ENCODE results near the gene PPP1R12B. TPM values are rescaled to one million over a fixed set of nuclear protein-coding genes. Genes with fewer than 3 reads are reported as not detected.
A peak's percentile ranks its signal among the peaks of the same experiment; 100 is the strongest.
"Not testable (repeated sequence)": the region's sequence is repeated elsewhere in the genome, so short reads cannot be mapped to it uniquely, and the experiment has no call there.

Gene PPP1R12B
- polyA plus RNA-seq, 4 donors = 15.9 to 27.4 (median 24.2) TPM

GRCh38 chr1:202575918-202576653 is 227.6 kb downstream of the PPP1R12B start:
- DNase-seq (ENCODE audit: low read depth in 4 of 4, low spot score in 2 of 4) = no peak

GRCh38 chr1:202576816-202577215 is 228.3 kb downstream of the PPP1R12B start:
- DNase-seq (ENCODE audit: low read depth in 4 of 4, low spot score in 2 of 4) = no peak

GRCh38 chr1:202577381-202577780 is 228.9 kb downstream of the PPP1R12B start:
- no peak for DNase-seq (ENCODE audit: low read depth in 4 of 4, low spot score in 2 of 4)

DNA sequence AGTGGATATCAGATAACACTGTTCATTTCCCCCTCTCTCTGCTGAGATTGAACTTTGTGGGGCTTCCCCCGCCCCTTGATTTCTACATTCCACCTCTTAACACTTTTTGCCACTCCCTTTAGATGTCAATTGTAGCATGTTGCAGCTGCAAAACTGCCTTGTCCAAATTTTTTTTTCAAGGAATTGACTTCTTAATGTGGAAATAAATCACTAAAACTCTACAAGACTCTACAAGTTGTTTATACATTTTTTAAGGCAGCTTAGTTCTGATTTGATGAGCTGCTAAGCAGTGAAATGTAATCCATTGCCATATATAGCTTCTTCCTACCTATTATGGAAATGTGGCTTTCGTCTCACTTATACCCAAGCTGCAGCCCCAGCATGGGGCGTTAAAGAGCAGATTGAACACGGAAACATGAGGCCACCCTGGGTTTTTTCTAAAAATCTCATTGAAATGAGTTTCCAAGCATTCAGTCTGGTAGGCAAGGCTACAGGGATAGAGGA is 229.6 kb downstream of the PPP1R12B start:
- peak in 1 of 4 donors; percentile 76 for DNase-seq (ENCODE audit: low read depth in 4 of 4, low spot score in 2 of 4)

DNA sequence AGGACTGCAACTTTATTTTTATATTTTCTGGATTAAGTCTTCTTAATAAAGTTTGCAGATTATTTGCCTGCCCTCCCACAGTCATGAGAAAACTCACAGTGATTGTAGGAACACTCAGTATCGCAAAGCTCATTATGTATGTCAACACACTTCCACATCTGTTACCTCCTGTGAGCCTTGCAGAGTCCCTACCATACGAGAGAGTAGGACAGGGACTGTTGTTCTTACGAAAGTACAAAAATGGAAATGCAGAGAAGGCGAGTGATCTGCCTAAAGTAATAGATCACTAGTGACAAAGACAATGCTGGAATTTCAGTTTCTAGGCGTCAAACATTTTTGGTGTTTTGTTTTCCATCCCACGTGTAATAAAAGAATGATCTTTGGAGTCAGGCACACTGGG is 230.1 kb downstream of the PPP1R12B start:
- no peak for DNase-seq (ENCODE audit: low read depth in 4 of 4, low spot score in 2 of 4)

DNA sequence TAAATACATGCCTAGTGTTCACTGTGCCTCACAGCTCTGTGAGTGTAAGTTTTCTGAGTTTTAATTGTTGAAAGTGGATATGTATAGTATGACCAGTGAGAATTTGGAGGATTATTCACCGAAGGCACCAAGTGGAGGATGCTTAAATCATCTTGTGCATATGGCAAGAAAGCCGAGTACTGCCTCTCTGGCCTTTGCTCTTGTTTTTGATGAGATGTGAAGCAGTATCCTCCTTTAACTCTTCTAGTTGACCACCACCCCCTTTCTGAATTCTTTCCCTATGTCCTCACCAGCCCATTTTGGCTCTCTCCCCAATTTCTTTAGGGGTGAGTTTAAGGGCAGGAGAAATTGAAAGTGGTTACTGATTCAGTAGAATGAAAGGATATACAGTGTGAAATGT is 231.3 kb downstream of the PPP1R12B start:
- no peak for DNase-seq (ENCODE audit: low read depth in 4 of 4, low spot score in 2 of 4)

GRCh38 chr1:202580619-202581018 is 232.1 kb downstream of the PPP1R12B start:
- no peak for DNase-seq (ENCODE audit: low read depth in 4 of 4, low spot score in 2 of 4)

GRCh38 chr1:202582350-202582749 is 233.9 kb downstream of the PPP1R12B start:
- DNase-seq (ENCODE audit: low read depth in 4 of 4, low spot score in 2 of 4) = not testable (repeated sequence)

GRCh38 chr1:202584707-202585589 is 236.4 kb downstream of the PPP1R12B start:
- no peak for DNase-seq (ENCODE audit: low read depth in 4 of 4, low spot score in 2 of 4)

- no peak for DNase-seq (ENCODE audit: low read depth in 4 of 4, low spot score in 2 of 4)
These were observed 237.1 kb downstream of the PPP1R12B start for GRCh38 chr1:202585590-202585933.

GRCh38 chr1:202586018-202586821 is 237.7 kb downstream of the PPP1R12B start:
- DNase-seq (ENCODE audit: low read depth in 4 of 4, low spot score in 2 of 4) = no peak

DNA sequence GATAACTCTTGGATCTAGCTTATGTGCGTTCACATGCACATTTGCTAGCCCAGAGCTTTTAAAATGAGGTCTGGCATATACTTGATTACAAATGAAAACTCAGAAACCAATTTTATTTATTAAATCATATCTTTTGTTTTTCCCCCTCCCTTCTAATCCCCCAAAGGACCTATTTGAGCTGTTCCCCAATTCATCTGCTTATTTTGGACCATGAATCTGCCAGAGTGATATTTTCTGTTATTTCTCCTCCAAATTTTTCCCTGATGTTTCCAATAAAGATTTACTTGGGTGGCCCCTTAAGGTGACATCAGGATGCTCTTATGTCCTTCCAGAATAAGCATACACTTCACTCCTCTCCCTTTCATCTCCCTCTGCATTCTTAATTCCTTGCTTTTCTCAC is 238.4 kb downstream of the PPP1R12B start:
- no peak for DNase-seq (ENCODE audit: low read depth in 4 of 4, low spot score in 2 of 4)

DNA sequence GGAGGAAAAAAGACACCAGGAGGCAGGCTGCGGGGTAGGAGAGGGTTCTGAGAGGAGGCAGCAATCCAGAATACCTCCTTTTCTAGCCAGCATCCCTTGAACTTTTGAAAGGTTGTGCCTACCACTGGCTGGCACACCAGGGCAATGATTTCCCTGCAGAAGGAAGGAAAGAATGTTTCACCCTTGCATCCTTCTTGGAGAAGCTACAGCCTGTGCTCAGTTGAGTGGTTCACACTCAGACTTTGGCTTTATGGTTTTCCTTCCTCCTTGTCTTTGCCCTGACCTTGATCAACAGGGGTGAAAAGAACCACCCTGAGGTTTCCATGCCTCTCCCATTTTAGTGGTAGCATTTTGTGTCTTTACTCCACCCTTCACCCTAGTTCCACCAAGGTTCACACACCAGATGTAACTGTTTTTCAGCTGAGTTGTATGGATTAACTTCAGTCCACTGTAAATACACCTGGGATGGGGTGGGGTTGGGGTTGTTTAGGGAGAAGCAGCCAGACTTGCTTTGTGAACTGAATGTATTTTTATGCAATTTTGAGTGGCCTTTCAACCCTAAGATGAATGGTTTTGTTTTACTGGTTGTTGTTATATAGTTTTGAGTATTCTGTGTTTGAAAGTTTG is 239.5 kb downstream of the PPP1R12B start:
- no peak for DNase-seq (ENCODE audit: low read depth in 4 of 4, low spot score in 2 of 4)

DNA sequence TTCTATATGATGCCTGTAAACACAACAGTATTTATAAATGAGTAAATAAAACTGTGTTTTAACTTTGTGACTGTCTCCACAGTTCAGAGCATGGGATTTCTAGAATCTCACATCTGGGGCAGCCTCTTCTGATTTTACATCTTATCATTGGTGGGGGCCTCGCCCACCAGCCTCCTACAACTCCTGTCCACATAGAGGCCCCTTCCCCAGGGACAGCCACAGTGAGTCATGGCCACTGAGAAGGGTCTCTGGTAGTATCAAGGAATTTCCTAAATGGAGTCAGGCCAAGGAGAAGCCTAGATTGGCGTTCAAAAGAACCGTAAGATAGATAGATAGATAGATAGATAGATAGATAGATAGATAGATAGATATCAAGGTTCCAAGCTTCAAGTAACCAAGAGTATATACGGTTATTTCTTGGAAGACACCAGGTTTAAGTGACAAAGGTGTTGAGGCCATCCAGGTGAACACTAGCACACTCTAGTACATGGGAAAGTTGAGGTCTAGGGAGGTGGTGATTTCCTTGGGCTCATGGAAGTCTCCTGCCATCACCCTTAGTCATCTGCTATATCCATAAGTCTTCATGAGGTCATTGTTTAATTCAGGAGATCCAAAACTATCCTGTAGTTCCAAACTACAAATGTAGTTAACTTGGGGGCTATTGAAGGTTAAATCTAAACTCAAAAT is 240.1 kb downstream of the PPP1R12B start:
- DNase-seq (ENCODE audit: low read depth in 4 of 4, low spot score in 2 of 4) = no peak

DNA sequence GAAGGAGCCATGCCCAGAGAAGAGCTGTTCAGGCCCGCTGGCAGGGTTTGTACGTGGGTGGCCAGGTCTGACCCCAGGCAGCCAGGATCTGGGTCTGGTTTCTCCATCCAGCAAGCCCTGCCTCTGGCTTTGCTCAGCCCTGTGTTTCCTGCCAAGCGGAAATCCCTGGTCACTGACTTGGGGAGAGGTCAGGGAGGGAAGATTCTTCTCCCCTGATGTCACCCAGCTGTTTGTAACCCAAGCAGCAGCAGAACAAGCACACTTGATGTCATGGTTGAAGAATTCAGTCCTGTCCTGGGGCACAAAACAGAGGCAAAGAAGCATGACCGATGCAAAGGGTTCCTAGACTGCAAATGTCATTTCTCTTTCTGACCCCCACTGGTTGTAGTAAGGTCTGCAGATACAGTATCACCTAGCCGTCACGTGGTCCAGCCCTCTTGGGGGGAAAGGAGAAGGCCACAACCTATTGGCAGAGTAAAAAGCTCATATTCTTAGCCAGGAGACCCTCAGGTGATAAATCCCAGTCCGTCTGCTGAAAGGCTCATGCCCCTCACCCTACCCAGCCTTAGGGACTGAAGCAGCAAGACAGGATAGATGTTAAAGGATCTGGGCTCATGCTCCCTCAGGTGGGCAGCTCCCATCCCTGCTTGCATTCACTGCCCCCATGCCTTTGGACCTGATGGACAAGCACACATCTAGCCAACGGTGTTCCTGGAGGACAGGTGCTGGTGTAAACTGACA is 240.9 kb downstream of the PPP1R12B start:
- DNase-seq (ENCODE audit: low read depth in 4 of 4, low spot score in 2 of 4) = peak; percentile 80 to 85 (median 80)

DNA sequence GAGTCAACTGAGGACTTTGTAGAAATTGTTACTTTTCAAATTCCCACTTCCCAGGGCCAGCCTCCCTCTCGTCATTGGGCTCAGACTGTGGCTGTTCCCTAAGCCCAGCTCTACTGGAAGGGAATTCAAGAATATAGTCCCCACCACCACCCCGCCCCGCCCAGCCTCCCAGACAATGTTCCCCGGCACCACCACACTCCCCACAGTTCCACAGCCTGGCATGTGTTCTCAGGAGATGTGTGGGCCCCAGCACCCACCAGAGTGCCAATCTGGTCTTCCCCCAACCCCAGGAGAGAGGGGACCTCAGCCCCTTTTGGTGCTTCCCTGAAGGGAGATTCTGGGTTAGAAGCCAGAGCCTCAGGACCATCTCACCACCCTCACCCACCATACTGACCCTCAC is 241.6 kb downstream of the PPP1R12B start:
- DNase-seq (ENCODE audit: low read depth in 4 of 4, low spot score in 2 of 4) = no peak

GRCh38 chr1:202590975-202591411 is 242.5 kb downstream of the PPP1R12B start:
- no peak for DNase-seq (ENCODE audit: low read depth in 4 of 4, low spot score in 2 of 4)

DNA sequence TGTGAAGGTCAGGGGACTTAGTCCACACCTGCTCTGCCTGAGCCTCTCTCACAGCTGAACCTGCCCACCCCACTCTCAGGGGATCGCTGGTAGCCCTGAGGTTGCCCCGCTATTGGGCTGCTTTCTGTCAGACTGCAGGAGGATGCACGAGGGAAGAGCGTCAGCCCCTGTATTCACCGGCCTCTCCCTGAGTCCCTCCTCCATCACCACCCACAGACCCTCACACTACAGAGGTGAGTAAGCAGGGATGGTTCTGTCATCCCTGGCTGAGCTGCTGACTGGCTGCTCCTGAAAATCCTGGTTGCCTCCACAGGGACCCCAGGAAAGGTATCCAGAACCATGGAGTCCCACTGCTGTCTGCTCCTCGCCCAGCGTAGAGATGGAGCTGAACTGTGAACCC is 243.0 kb downstream of the PPP1R12B start:
- DNase-seq (ENCODE audit: low read depth in 4 of 4, low spot score in 2 of 4) = no peak

GRCh38 chr1:202592146-202592545 is 243.6 kb downstream of the PPP1R12B start:
- no peak for DNase-seq (ENCODE audit: low read depth in 4 of 4, low spot score in 2 of 4)

Data from left renal cortex interstitium (tissue), 4 donors.